HL-60 (cell line): ENCODE results near the gene NENF.

Experiments used
- POLR2AphosphoS5 ChIP-seq: IDR thresholded peaks from 2 replicates; pipeline ENCODE4 v1.6.1; 2012; ENCODE audit warnings: low read depth
- TF ChIP-seq, protein P1 (sequence below): IDR thresholded peaks from one replicate; pipeline ENCODE4 v1.5.1; 2011; ENCODE audit warnings: low read length, control low read depth, inconsistent platforms; ENCODE audit not compliant: insufficient read depth

DNA sequence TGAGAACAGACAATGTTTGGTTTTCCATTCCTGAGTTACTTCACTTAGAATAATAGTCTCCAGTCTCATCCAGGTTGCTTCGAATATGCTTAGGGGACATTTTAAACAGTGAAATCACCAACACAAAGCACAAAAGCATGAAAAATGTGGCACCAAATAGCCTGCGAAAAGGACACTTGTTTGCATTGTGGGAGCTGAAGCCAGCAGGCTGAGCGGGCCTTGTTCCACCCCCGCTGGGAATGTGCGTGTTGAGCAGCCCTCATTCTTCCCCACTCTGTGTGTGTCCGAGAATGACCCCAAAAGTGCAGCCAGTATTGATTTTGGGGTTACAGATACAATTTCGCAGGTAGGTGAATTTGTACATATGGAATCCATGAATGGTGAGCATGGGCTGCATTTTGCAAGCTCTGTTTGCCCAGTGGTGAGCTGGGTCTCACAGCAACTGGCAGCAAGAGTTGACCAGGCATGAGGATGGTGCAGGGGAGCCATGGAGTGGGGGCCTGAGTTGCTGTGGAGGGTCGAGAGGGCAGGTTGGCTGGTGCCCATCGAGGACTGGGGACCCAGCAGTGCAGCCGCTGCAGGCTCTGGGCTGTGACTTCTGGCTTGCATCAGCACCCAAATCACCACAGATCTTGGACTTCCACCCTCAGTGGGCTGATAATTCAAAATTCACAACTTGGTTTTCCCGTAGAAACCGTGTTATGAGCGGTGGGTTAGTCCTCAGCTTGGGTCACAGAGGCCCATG is 29.4 kb downstream of the NENF start:
- TF ChIP-seq, protein P1, sequence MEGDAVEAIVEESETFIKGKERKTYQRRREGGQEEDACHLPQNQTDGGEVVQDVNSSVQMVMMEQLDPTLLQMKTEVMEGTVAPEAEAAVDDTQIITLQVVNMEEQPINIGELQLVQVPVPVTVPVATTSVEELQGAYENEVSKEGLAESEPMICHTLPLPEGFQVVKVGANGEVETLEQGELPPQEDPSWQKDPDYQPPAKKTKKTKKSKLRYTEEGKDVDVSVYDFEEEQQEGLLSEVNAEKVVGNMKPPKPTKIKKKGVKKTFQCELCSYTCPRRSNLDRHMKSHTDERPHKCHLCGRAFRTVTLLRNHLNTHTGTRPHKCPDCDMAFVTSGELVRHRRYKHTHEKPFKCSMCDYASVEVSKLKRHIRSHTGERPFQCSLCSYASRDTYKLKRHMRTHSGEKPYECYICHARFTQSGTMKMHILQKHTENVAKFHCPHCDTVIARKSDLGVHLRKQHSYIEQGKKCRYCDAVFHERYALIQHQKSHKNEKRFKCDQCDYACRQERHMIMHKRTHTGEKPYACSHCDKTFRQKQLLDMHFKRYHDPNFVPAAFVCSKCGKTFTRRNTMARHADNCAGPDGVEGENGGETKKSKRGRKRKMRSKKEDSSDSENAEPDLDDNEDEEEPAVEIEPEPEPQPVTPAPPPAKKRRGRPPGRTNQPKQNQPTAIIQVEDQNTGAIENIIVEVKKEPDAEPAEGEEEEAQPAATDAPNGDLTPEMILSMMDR: no peak
- no peak for TF ChIP-seq POLR2AphosphoS5
